Thyroid gland (tissue), 4 donors: ENCODE data around the gene ETDB. TPM values are rescaled to one million over a fixed set of nuclear protein-coding genes. Genes with fewer than 3 reads are reported as not detected.
"Not testable (repeated sequence)": the region's sequence is repeated elsewhere in the genome, so short reads cannot be mapped to it uniquely, and the experiment has no call there.

Experiments
- DNase-seq, 2 donors: peaks; one replicate each; pipeline ENCODE4 v3.0.0-alpha.2; 2019
- H3K27ac ChIP-seq, 3 donors: fragments of 200-600 bp; sonication (generic); 1 replicate in 2 of 3; 2 replicates in 1 of 3; pipeline ENCODE4 v1.5.1; 2016 to 2019; ENCODE audit warnings: mild to moderate bottlenecking in 1 of 3, moderate library complexity in 1 of 3
- H3K27me3 ChIP-seq: fragments of 200-600 bp; sonication (generic); one replicate; pipeline ENCODE4 v1.5.1; 2019
- H3K36me3 ChIP-seq, 2 donors: fragments of 200-600 bp; sonication (generic); one replicate each; pipeline ENCODE4 v1.5.1; 2016 to 2019
- H3K4me1 ChIP-seq, 2 donors: fragments of 200-600 bp; sonication (generic); one replicate each; pipeline ENCODE4 v1.5.1; 2017 to 2019
- H3K4me3 ChIP-seq, 3 donors: fragments of 200-600 bp; sonication (generic); replicated peaks in 1 of 3; 1 replicate in 2 of 3; 2 replicates in 1 of 3; pipeline ENCODE4 v1.5.1; 2016; ENCODE audit warnings: mild to moderate bottlenecking in 1 of 3
- H3K9me3 ChIP-seq: fragments of 200-600 bp; sonication (generic); one replicate; pipeline ENCODE4 v1.5.1; 2017
- POLR2A ChIP-seq, 2 donors: fragments of 450-650 bp; IDR thresholded peaks; one replicate each; pipeline ENCODE4 v1.6.1; 2017; ENCODE audit warnings: antibody characterized with exemption in 2 of 2, mild to moderate bottlenecking in 2 of 2, moderate library complexity in 1 of 2
- WGBS, 2 donors: methylation state at CpG; one replicate each; pipeline ENCODE4 v1.1.5; 2017; 5-methylcytosine and 5-hydroxymethylcytosine counted together
- intact Hi-C: fragments of 100-400 bp; cut with DNase I; formaldehyde crosslinking; loops from one replicate; pipeline ENCODE4 v1.15.1; 2023
- total RNA-seq, 4 donors: library from RNA; depleted of rRNA; stranded (reverse); fragments of >200 nt; gene quantifications; one replicate each; pipeline ENCODE4 v1.2.3, GENCODE V29; 2016
- TF ChIP-seq, protein P1 (sequence below), 6 experiments: fragments of 200-600 bp in 3 of 6; fragments of 450-650 bp in 3 of 6; sonication (generic) in 3 of 6; IDR thresholded peaks; one replicate each; pipeline ENCODE4 v1.5.1; 2016 to 2019; ENCODE audit warnings: antibody characterized with exemption in 6 of 6, mild to moderate bottlenecking in 2 of 6, inconsistent platforms in 1 of 6, moderate library complexity in 1 of 6

ETDB gene
- total RNA-seq, 4 donors from 2014 or later, result not detected

GRCh38 chrX:135112096-135112729, 8.1 kb downstream of the ETDB start:
- intact Hi-C loops, result no loop called here

DNA sequence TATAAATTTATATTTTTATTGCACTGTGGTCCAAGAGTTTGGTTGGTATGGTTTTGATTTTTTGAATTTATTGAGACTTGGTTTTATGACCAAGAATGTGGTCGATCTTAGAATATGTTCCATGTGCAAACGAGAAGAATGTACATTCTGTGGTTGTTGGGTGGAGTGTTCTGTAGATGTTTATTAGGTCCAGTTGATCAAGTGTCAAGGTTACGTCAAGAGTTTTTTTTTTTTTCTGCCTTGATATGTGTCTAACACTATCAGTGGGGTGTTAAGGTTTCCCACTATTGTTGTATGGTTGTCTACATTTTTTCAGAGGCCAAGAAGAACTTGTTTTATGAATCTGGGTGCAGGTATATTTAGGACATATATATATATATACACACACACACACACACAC, 10.8 kb downstream of the ETDB start:
- TF ChIP-seq, protein P1, sequence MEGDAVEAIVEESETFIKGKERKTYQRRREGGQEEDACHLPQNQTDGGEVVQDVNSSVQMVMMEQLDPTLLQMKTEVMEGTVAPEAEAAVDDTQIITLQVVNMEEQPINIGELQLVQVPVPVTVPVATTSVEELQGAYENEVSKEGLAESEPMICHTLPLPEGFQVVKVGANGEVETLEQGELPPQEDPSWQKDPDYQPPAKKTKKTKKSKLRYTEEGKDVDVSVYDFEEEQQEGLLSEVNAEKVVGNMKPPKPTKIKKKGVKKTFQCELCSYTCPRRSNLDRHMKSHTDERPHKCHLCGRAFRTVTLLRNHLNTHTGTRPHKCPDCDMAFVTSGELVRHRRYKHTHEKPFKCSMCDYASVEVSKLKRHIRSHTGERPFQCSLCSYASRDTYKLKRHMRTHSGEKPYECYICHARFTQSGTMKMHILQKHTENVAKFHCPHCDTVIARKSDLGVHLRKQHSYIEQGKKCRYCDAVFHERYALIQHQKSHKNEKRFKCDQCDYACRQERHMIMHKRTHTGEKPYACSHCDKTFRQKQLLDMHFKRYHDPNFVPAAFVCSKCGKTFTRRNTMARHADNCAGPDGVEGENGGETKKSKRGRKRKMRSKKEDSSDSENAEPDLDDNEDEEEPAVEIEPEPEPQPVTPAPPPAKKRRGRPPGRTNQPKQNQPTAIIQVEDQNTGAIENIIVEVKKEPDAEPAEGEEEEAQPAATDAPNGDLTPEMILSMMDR (IDR thresholded peaks at IDR 0.05), result no peak
- TF ChIP-seq POLR2A (IDR thresholded peaks at IDR 0.05), result no peak
- Histone ChIP-seq H3K27me3 (no peaks in the 10 kb centered on the region), H3K27ac (no peak overlapping the region), H3K9me3 (no peaks in the 10 kb centered on the region), H3K4me3 (no peak overlapping the region), H3K4me1 (no peaks in the 10 kb centered on the region), H3K36me3 (no peaks in the 10 kb centered on the region)
- WGBS, 2 donors, result 92 to 94% methylated on average over 3 of the region's 3 CpGs
- intact Hi-C loops, result no loop called here
- DNase-seq, result no peak

More at GRCh38 chrX:135112096-135112729, 8.1 kb downstream of the ETDB start:
- 0 to 27% methylated on average over 2 to 5 of the region's 5 CpGs for WGBS, 2 donors
- no peak overlapping the region for H3K4me3 ChIP-seq
- H3K9me3 ChIP-seq, result no peaks in the 10 kb centered on the region
- no peaks in the 10 kb centered on the region for H3K4me1 ChIP-seq
- H3K27ac ChIP-seq, result no peak overlapping the region
- H3K36me3 ChIP-seq, result no peaks in the 10 kb centered on the region
- TF ChIP-seq, protein P1 (IDR thresholded peaks at IDR 0.05), result peak in 5 of 6 experiments; percentile 18 to 49 (median 31)
- TF ChIP-seq POLR2A (IDR thresholded peaks at IDR 0.05), result no peak
- peak; percentile 27 to 37 for DNase-seq
- no peaks in the 10 kb centered on the region for H3K27me3 ChIP-seq

GRCh38 chrX:135099493-135099783, 20.9 kb downstream of the ETDB start:
- no peaks in the 10 kb centered on the region for H3K27me3 ChIP-seq
- WGBS, 2 donors, result 26 to 46% methylated on average over 10 of the region's 10 CpGs
- no peak for TF ChIP-seq POLR2A (IDR thresholded peaks at IDR 0.05)
- TF ChIP-seq, protein P1 (IDR thresholded peaks at IDR 0.05), result no peak
- no peak overlapping the region for H3K4me3 ChIP-seq
- no peaks in the 10 kb centered on the region for H3K36me3 ChIP-seq
- H3K9me3 ChIP-seq, result no peaks in the 10 kb centered on the region
- intact Hi-C loops, result no loop called here
- no peak overlapping the region for H3K27ac ChIP-seq
- no peaks in the 10 kb centered on the region for H3K4me1 ChIP-seq
- DNase-seq, result no peak

DNA sequence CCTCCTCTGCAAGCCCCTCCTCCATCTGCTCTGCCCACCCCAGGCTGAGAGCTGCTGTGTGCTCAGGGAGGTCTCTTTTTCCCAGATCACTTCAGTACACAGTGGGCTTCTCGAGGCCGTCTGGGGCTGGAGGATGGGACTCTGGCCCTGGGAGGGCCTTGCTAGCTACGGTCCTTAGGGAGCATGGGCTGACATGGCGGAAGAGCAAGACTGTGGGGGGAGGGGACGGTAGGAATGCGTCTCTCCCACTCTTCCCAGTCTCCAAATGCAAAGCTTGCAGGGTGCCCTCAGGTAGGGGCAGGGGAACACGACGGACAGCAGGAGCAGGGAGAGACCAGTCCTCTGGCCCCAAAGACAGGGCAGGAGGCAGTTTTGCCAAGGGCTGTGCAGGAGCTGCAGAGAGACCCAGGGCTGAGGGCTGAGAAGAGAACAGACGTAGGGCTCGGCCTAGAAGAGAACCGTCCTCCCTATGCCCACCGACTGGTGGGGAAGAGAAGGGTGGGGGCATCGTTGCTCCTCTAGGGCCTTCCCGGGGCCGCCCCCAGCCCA, 23.1 kb downstream of the ETDB start:
- H3K4me1 ChIP-seq, H3K36me3 ChIP-seq, DNase-seq, H3K27ac ChIP-seq, H3K9me3 ChIP-seq, H3K27me3 ChIP-seq, intact Hi-C loops: not testable (repeated sequence)
- H3K4me3 ChIP-seq, result peak overlapping the region in 1 of 3 donors; percentile 49
- WGBS, 2 donors, result 38 to 42% methylated on average over 6 to 9 of the region's 15 CpGs

GRCh38 chrX:135095715-135096114, 24.6 kb downstream of the ETDB start:
- H3K27ac ChIP-seq, result no peak overlapping the region
- intact Hi-C loops, result no loop called here
- no peaks in the 10 kb centered on the region for H3K36me3 ChIP-seq
- H3K4me1 ChIP-seq, result no peaks in the 10 kb centered on the region
- TF ChIP-seq, protein P1 (IDR thresholded peaks at IDR 0.05), result no peak
- TF ChIP-seq POLR2A (IDR thresholded peaks at IDR 0.05), result no peak
- H3K4me3 ChIP-seq, result no peak overlapping the region
- no peak for DNase-seq
- H3K9me3 ChIP-seq, result no peaks in the 10 kb centered on the region
- 80% methylated on average over 2 of the region's 5 CpGs; no CpG with 5 or more reads in 1 of the 2 donors for WGBS, 2 donors
- H3K27me3 ChIP-seq, result no peaks in the 10 kb centered on the region
